DOHH2 (cell line): Measurements from ENCODE around the gene AP1B1.
"Not testable (repeated sequence)": the region's sequence is repeated elsewhere in the genome, so short reads cannot be mapped to it uniquely, and the experiment has no call there.

ENCODE experiments used
- H3F3A ChIP-seq: fragments of 200-600 bp; sonication (generic), shearing (Covaris generic); 2 replicates; pipeline ENCODE4 v1.6.0; 2016; ENCODE audit warnings: antibody characterized with exemption, mild to moderate bottlenecking; ENCODE audit not compliant: control insufficient read depth, insufficient read depth
- H3K27ac ChIP-seq: fragments of 200-600 bp; sonication (generic); 2 replicates; pipeline ENCODE4 v1.5.1; 2014; ENCODE audit warnings: low read depth, mild to moderate bottlenecking, low read length, moderate library complexity
- H3K27me3 ChIP-seq: fragments of 200-600 bp; sonication (generic); 2 replicates; pipeline ENCODE4 v1.6.1; 2014; ENCODE audit warnings: mild to moderate bottlenecking, low read length, mixed read lengths; ENCODE audit not compliant: control insufficient read depth
- H3K36me3 ChIP-seq: fragments of 200-600 bp; sonication (generic); 2 replicates; pipeline ENCODE4 v1.6.1; 2014; ENCODE audit warnings: mild to moderate bottlenecking, low read length, moderate library complexity, mixed read lengths; ENCODE audit not compliant: control insufficient read depth
- H3K4me1 ChIP-seq: fragments of 200-600 bp; sonication (generic); 2 replicates; pipeline ENCODE4 v1.6.1; 2014; ENCODE audit warnings: mild to moderate bottlenecking, low read length, mixed read lengths; ENCODE audit not compliant: control insufficient read depth
- H3K4me2 ChIP-seq: fragments of 200-600 bp; sonication (generic); 2 replicates; pipeline ENCODE4 v1.6.0; 2014; ENCODE audit warnings: mild to moderate bottlenecking, low read length, moderate library complexity
- H3K4me3 ChIP-seq: fragments of 200-600 bp; sonication (generic); 2 replicates; pipeline ENCODE4 v1.5.1; 2014; ENCODE audit warnings: mild to moderate bottlenecking, low read length, mixed read lengths
- H3K79me2 ChIP-seq: fragments of 200-600 bp; sonication (generic); 2 replicates; pipeline ENCODE4 v1.6.1; 2014; ENCODE audit warnings: mild to moderate bottlenecking, low read length, mixed read lengths; ENCODE audit not compliant: control insufficient read depth
- H3K9me2 ChIP-seq: fragments of 200-600 bp; sonication (generic); replicated peaks from 2 replicates; pipeline ENCODE4 v1.6.1; 2014; ENCODE audit warnings: mild to moderate bottlenecking, low read length, mixed read lengths; ENCODE audit not compliant: control insufficient read depth
- H3K9me3 ChIP-seq: fragments of 200-600 bp; sonication (generic); 2 replicates; pipeline ENCODE4 v1.6.1; 2014; ENCODE audit warnings: antibody characterized with exemption, low read length, mixed read lengths; ENCODE audit not compliant: control insufficient read depth, insufficient read depth
- H4K20me1 ChIP-seq: fragments of 200-600 bp; sonication (generic); 2 replicates; pipeline ENCODE4 v1.6.0; 2014; ENCODE audit warnings: low read depth, mild to moderate bottlenecking, antibody characterized with exemption, low read length, moderate library complexity; ENCODE audit not compliant: control insufficient read depth, insufficient read depth
- EZH2phosphoT487 ChIP-seq: fragments of 200-600 bp; sonication (generic); IDR thresholded peaks from 2 replicates; pipeline ENCODE4 v1.6.1; 2017; ENCODE audit warnings: borderline replicate concordance, mild to moderate bottlenecking, antibody characterized with exemption, low read length, moderate library complexity, mixed read lengths
- TF ChIP-seq, protein P1 (sequence below): fragments of 200-600 bp; sonication (generic); IDR thresholded peaks from one replicate; pipeline ENCODE4 v1.5.1; 2014; ENCODE audit warnings: antibody characterized with exemption, mild to moderate bottlenecking, low read depth, low read length; ENCODE audit not compliant: poor library complexity, severe bottlenecking

Gene AP1B1

DNA sequence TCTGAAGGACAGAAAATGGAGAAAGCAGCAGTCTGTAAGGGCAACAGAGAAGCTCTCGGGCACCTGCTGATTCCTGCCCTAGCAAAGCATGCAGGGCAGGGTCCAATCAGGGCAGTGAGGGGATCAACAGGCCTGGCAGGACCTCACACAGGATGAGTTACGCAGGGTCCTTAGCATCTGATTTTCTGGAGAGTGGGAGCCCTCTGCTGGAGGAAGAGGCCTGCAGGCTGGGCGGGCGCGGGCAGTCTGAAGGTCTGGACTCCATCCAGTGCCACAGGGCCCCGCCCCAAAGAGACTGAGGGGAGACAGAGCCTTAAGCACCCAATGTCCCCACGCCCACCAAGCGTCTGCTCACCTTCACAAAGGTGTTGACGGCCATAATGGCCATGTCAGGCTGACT lies 28.9 kb downstream of the AP1B1 start:
- Histone ChIP-seq H3F3A (no peaks in the 10 kb centered on the region; the same call in 1 of the 2 replicates), H3K9me2 (no peaks in the 10 kb centered on the region), H3K4me3 (no peak overlapping the region), H3K79me2 (peaks cover 9% of the 10 kb centered on the region), H3K36me3 (peaks cover 67% of the 10 kb centered on the region), H3K27me3 (no peaks in the 10 kb centered on the region), H3K4me1 (peaks cover 15% of the 10 kb centered on the region), H4K20me1 (no peaks in the 10 kb centered on the region), H3K9me3 (no peaks in the 10 kb centered on the region), H3K27ac (no peak overlapping the region), H3K4me2 (no peak overlapping the region)
- TF ChIP-seq, protein P1, sequence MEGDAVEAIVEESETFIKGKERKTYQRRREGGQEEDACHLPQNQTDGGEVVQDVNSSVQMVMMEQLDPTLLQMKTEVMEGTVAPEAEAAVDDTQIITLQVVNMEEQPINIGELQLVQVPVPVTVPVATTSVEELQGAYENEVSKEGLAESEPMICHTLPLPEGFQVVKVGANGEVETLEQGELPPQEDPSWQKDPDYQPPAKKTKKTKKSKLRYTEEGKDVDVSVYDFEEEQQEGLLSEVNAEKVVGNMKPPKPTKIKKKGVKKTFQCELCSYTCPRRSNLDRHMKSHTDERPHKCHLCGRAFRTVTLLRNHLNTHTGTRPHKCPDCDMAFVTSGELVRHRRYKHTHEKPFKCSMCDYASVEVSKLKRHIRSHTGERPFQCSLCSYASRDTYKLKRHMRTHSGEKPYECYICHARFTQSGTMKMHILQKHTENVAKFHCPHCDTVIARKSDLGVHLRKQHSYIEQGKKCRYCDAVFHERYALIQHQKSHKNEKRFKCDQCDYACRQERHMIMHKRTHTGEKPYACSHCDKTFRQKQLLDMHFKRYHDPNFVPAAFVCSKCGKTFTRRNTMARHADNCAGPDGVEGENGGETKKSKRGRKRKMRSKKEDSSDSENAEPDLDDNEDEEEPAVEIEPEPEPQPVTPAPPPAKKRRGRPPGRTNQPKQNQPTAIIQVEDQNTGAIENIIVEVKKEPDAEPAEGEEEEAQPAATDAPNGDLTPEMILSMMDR, result peak; percentile 54
- TF ChIP-seq EZH2phosphoT487, result no peak

DNA sequence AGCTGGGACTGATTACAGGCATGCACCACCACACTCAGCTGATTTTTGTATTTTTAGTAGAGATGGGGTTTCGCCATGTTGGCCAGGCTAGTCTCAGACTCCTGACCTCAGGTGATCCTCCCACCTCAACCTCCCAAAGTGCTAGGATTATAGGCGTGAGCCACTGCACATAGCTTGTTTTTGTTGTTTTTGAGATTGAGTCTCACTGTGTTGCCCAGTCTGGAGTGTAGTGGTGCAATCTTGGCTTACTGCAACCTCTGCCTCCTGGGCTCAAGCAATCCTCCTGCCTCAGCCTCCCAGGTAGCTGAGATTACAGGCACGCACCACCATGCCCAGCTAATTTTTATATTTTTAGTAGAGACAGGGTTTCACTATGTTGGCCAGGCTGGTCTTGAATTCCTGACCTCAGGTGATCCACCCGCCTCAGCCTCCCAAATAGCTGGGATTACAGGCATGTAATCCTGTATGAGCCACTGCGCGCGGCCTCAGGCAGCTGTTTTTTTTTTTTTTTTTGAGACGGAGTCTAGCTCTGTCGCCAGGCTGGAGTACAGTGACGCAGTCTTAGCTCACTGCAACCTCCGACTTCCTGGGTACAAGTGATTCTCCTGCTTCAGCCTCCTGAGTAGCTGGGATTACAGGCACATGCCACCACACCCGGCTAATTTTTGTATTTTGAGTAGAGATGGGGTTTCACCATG lies 31.0 kb downstream of the AP1B1 start:
- H3K36me3 ChIP-seq, result peaks cover 73% of the 10 kb centered on the region

DNA sequence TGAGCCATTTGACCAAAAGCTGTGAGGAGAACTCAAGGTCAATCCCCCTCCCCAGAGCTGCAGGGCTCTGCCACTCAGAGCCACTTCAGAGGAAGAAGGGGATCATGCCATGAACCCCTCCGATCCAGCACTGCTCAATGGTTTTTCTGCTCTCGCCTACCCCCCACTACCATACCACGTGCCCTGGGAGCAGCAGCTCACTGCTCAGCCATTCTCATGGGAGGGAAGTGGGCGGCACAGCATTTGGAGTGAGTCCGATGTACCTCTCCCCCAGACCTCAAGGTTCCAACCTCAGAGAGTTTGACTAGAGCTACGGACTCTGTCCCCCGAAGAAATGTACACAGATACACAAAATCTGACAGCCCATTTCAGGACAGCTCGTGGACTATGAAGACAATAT lies 34.5 kb downstream of the AP1B1 start:
- no peak overlapping the region for H3K27ac ChIP-seq
- H3K4me1 ChIP-seq, result no peaks in the 10 kb centered on the region
- TF ChIP-seq EZH2phosphoT487, result no peak
- TF ChIP-seq, protein P1, result no peak
- no peaks in the 10 kb centered on the region for H3F3A ChIP-seq
- peaks cover 89% of the 10 kb centered on the region for H3K36me3 ChIP-seq
- no peaks in the 10 kb centered on the region for H3K9me2 ChIP-seq
- H3K4me2 ChIP-seq, result no peak overlapping the region
- H3K9me3 ChIP-seq, result no peaks in the 10 kb centered on the region
- no peak overlapping the region for H3K4me3 ChIP-seq
- H4K20me1 ChIP-seq, result no peaks in the 10 kb centered on the region
- H3K79me2 ChIP-seq, result no peaks in the 10 kb centered on the region
- no peaks in the 10 kb centered on the region for H3K27me3 ChIP-seq

More for the DNA sequence above, 31.0 kb downstream of the AP1B1 start:
- H3K27me3 ChIP-seq, H3K9me3 ChIP-seq, H3F3A ChIP-seq, H4K20me1 ChIP-seq, H3K4me1 ChIP-seq, H3K4me3 ChIP-seq, H3K79me2 ChIP-seq, H3K4me2 ChIP-seq, H3K27ac ChIP-seq, H3K9me2 ChIP-seq: not testable (repeated sequence)

- Histone ChIP-seq H3K79me2 (no peaks in the 10 kb centered on the region), H3F3A (no peaks in the 10 kb centered on the region), H3K4me3 (no peak overlapping the region), H3K9me3 (no peaks in the 10 kb centered on the region), H3K4me2 (no peak overlapping the region), H3K4me1 (no peaks in the 10 kb centered on the region), H3K27me3 (no peaks in the 10 kb centered on the region), H3K27ac (no peak overlapping the region), H3K36me3 (peaks cover 89% of the 10 kb centered on the region), H3K9me2 (no peaks in the 10 kb centered on the region), H4K20me1 (no peaks in the 10 kb centered on the region)
- no peak for TF ChIP-seq EZH2phosphoT487
- TF ChIP-seq, protein P1, result no peak
These were observed 35.1 kb downstream of the AP1B1 start for GRCh38 chr22:29353286-29353685.
